ENCODE measurements around the gene DUS2.

The DUS2 gene

DNA sequence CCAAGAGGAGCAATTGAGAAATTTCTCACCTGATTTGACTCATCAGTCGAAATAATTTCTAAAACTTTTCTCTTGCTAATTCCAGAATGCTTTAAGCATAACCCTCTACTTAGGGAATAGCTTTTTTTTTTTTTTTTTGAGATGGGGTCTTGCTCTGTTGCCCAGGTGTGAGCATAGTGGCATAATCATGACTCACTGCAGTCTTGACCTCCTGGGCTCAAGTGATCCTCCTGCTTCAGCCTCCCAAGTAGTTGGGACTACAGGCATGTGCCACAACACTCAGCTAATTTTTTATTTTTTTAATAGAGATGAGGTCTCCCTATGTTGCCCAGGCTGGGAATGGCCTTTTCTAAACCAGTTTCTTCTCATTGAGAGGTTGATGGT is 48.4 kb downstream of the DUS2 start:
- DNase-seq (ENCODE audit: low spot score): no peak
- Mint-ChIP-seq H3K4me1 (ENCODE audit: low read depth) (peaks cover 80% of the 10 kb centered on the region), H3K4me3 (peak overlapping the region; percentile 74), H3K27ac (peak overlapping the region; percentile 93), H3K27me3 (ENCODE audit: low read depth) (no peaks in the 10 kb centered on the region), H3K9me3 (no peaks in the 10 kb centered on the region), H3K36me3 (ENCODE audit: low read depth) (peaks cover 66% of the 10 kb centered on the region)

- no peaks in the 10 kb centered on the region for H3K9me3 Mint-ChIP-seq
- H3K36me3 Mint-ChIP-seq (ENCODE audit: low read depth): peaks cover 68% of the 10 kb centered on the region
- no peaks in the 10 kb centered on the region for H3K27me3 Mint-ChIP-seq (ENCODE audit: low read depth)
- peak overlapping the region; percentile 45 for H3K4me3 Mint-ChIP-seq
- H3K27ac Mint-ChIP-seq: peak overlapping the region; percentile 65
- no peak for DNase-seq (ENCODE audit: low spot score)
- peaks cover 79% of the 10 kb centered on the region for H3K4me1 Mint-ChIP-seq (ENCODE audit: low read depth)
These were observed 49.1 kb downstream of the DUS2 start for GRCh38 chr16:68072038-68072695.

- Mint-ChIP-seq H3K27me3 (ENCODE audit: low read depth) (no peaks in the 10 kb centered on the region), H3K9me3 (no peaks in the 10 kb centered on the region), H3K4me1 (ENCODE audit: low read depth) (peaks cover 84% of the 10 kb centered on the region), H3K27ac (peak overlapping the region; percentile 90), H3K36me3 (ENCODE audit: low read depth) (peaks cover 73% of the 10 kb centered on the region), H3K4me3 (peak overlapping the region; percentile 72)
- no peak for DNase-seq (ENCODE audit: low spot score)
These were observed 51.0 kb downstream of the DUS2 start for GRCh38 chr16:68073902-68074760.

DNA sequence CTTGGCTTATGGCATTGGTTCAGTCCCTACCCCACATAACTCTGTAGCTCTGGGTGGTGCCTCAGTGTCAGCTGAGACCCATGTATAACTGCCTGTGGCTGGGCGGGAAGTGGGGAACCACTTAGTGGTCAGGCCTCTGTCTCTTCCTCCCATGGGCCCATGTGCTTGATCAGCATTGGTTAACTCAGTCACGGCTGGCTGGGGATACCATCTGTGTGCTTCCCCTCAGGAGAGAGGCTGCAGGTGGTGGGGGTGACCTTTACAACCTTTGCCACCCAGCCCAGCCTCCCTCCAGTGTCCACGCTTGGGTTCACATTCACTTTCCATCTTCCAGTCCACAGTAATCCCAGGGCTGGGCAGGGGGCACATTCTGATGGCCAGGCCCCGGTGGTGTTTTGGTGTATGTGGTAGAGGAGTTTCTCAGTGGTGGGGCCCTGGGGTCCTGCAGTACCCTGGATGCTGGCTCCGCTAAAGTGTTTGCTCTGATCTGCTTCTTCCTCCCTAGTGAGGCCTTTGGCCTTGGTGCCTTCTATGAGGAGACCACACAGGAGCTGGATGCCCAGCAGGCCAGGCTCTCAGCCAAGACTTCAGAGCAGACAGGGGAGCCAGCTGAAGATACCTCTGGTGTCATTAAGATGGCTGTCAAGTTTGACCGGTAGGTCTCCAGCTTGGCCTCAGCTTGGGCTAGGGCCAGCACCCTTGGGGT is 51.9 kb downstream of the DUS2 start:
- peaks cover 84% of the 10 kb centered on the region for H3K4me1 Mint-ChIP-seq (ENCODE audit: low read depth)
- DNase-seq (ENCODE audit: low spot score): peak; percentile 78
- H3K27ac Mint-ChIP-seq: peak overlapping the region; percentile 90
- H3K4me3 Mint-ChIP-seq: peak overlapping the region; percentile 72
- no peaks in the 10 kb centered on the region for H3K9me3 Mint-ChIP-seq
- no peaks in the 10 kb centered on the region for H3K27me3 Mint-ChIP-seq (ENCODE audit: low read depth)
- peaks cover 74% of the 10 kb centered on the region for H3K36me3 Mint-ChIP-seq (ENCODE audit: low read depth)

DNA sequence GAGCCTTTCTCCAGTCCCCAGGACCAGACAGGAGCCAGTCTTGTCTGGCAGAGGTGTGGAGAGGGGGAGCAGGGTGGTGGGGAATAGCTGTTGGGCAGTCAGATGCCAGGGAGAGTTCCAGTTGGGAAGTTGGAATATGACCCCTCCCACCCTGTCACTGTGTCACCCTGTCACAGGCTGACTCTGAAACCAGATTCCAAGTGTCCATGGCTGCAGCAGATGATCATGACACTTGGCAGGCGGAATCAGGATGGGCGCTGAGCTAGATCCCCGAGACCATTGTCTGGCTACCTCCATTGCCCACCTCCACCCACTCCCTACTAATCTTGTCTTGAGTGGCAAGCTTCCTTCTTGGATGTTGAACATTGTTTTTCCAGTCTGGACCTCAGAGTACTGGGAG is 52.9 kb downstream of the DUS2 start:
- H3K4me1 Mint-ChIP-seq (ENCODE audit: low read depth): peaks cover 79% of the 10 kb centered on the region
- no peak for DNase-seq (ENCODE audit: low spot score)
- no peaks in the 10 kb centered on the region for H3K9me3 Mint-ChIP-seq
- H3K4me3 Mint-ChIP-seq: peak overlapping the region; percentile 48
- H3K27me3 Mint-ChIP-seq (ENCODE audit: low read depth): no peaks in the 10 kb centered on the region
- H3K36me3 Mint-ChIP-seq (ENCODE audit: low read depth): peaks cover 67% of the 10 kb centered on the region
- peak overlapping the region; percentile 90 for H3K27ac Mint-ChIP-seq

GRCh38 chr16:68076560-68076959 is 53.5 kb downstream of the DUS2 start:
- Mint-ChIP-seq H3K27ac (peak overlapping the region; percentile 80), H3K36me3 (ENCODE audit: low read depth) (peaks cover 65% of the 10 kb centered on the region), H3K4me1 (ENCODE audit: low read depth) (peaks cover 81% of the 10 kb centered on the region), H3K27me3 (ENCODE audit: low read depth) (no peaks in the 10 kb centered on the region), H3K4me3 (peak overlapping the region; percentile 48), H3K9me3 (no peaks in the 10 kb centered on the region)
- DNase-seq (ENCODE audit: low spot score): no peak

DNA sequence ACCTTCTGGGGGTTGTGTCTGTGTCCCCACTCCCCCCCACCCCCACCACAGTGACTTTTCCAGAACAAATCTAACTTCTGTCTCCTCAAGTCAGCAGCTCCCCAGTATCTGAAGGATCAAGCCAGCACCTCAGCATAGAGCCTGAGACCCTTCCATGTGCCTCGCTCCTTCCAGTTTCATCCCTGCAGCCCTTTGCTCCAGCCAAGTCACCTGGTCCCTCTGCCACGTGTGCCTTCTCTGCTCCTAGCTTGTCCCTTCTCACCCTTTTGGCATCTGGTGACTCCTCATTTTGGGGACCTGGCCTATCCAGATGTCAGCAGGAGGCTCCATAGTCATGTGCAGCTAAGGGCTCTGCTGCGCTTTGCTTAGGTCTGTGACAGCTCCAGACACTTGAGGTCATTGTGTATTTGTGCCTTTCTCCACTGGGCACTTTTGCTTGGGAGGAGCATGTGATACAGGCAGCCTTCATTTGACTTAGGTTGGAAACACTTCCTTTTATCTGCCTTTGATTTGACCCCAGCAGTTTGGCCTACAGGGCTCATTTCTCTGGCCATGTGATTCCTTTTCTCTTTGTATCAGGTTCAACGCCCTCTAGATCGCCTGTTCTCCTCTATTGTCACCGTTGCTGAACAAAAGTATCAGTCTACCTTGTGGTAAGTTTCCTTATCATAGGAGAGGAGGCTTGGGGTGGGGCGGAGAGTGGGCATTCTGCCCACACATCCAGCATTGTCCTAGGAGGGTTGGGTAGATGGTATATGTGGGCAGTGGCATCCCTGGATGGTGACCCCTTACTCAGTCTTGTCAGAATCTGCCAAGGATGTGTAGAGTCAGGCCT is 55.0 kb downstream of the DUS2 start:
- Mint-ChIP-seq H3K9me3 (no peaks in the 10 kb centered on the region), H3K36me3 (ENCODE audit: low read depth) (peaks cover 60% of the 10 kb centered on the region), H3K27ac (peak overlapping the region; percentile 95), H3K4me1 (ENCODE audit: low read depth) (peaks cover 82% of the 10 kb centered on the region), H3K27me3 (ENCODE audit: low read depth) (no peaks in the 10 kb centered on the region), H3K4me3 (peak overlapping the region; percentile 38)
- no peak for DNase-seq (ENCODE audit: low spot score)

GRCh38 chr16:68078701-68079375 is 55.8 kb downstream of the DUS2 start:
- peaks cover 86% of the 10 kb centered on the region for H3K4me1 Mint-ChIP-seq (ENCODE audit: low read depth)

GRCh38 chr16:68079376-68079625 is 56.2 kb downstream of the DUS2 start:
- Mint-ChIP-seq H3K4me3 (peak overlapping the region; percentile 79), H3K4me1 (ENCODE audit: low read depth) (peaks cover 86% of the 10 kb centered on the region), H3K9me3 (no peaks in the 10 kb centered on the region)

More at GRCh38 chr16:68078701-68079375, 55.8 kb downstream of the DUS2 start:
- peak overlapping the region; percentile 79 for H3K4me3 Mint-ChIP-seq
- H3K36me3 Mint-ChIP-seq (ENCODE audit: low read depth): peaks cover 60% of the 10 kb centered on the region
- no peaks in the 10 kb centered on the region for H3K27me3 Mint-ChIP-seq (ENCODE audit: low read depth)
- no peaks in the 10 kb centered on the region for H3K9me3 Mint-ChIP-seq
- DNase-seq (ENCODE audit: low spot score): no peak
- H3K27ac Mint-ChIP-seq: peak overlapping the region; percentile 95

GRCh38 chr16:68079626-68080344 is 56.7 kb downstream of the DUS2 start:
- peaks cover 53% of the 10 kb centered on the region for H3K36me3 Mint-ChIP-seq (ENCODE audit: low read depth)
- peaks cover 83% of the 10 kb centered on the region for H3K4me1 Mint-ChIP-seq (ENCODE audit: low read depth)
- H3K27ac Mint-ChIP-seq: peak overlapping the region; percentile 95
- DNase-seq (ENCODE audit: low spot score): peak; percentile 91
- H3K4me3 Mint-ChIP-seq: peak overlapping the region; percentile 79
- no peaks in the 10 kb centered on the region for H3K27me3 Mint-ChIP-seq (ENCODE audit: low read depth)
- H3K9me3 Mint-ChIP-seq: no peaks in the 10 kb centered on the region

More at GRCh38 chr16:68079376-68079625, 56.2 kb downstream of the DUS2 start:
- Mint-ChIP-seq H3K27ac (peak overlapping the region; percentile 95), H3K27me3 (ENCODE audit: low read depth) (no peaks in the 10 kb centered on the region), H3K36me3 (ENCODE audit: low read depth) (peaks cover 56% of the 10 kb centered on the region)
- no peak for DNase-seq (ENCODE audit: low spot score)

- Mint-ChIP-seq H3K9me3 (no peaks in the 10 kb centered on the region), H3K4me3 (peak overlapping the region; percentile 42), H3K4me1 (ENCODE audit: low read depth) (peaks cover 64% of the 10 kb centered on the region), H3K36me3 (ENCODE audit: low read depth) (peaks cover 43% of the 10 kb centered on the region), H3K27ac (peak overlapping the region; percentile 85), H3K27me3 (ENCODE audit: low read depth) (no peaks in the 10 kb centered on the region)
- DNase-seq (ENCODE audit: low spot score): peak; percentile 54
These were observed 59.0 kb downstream of the DUS2 start for GRCh38 chr16:68081861-68082628.

- Mint-ChIP-seq H3K27me3 (ENCODE audit: low read depth) (no peaks in the 10 kb centered on the region), H3K27ac (peak overlapping the region; percentile 85), H3K4me1 (ENCODE audit: low read depth) (peaks cover 64% of the 10 kb centered on the region), H3K9me3 (no peaks in the 10 kb centered on the region), H3K36me3 (ENCODE audit: low read depth) (peaks cover 41% of the 10 kb centered on the region), H3K4me3 (peak overlapping the region; percentile 42)
- no peak for DNase-seq (ENCODE audit: low spot score)
These were observed 59.6 kb downstream of the DUS2 start for GRCh38 chr16:68082629-68083238.
